ENCODE results near the gene ZNF584.

GRCh38 chr19:58393725-58394033, 14.8 kb upstream of the ZNF584 start:
- TF ChIP-seq, protein P1, sequence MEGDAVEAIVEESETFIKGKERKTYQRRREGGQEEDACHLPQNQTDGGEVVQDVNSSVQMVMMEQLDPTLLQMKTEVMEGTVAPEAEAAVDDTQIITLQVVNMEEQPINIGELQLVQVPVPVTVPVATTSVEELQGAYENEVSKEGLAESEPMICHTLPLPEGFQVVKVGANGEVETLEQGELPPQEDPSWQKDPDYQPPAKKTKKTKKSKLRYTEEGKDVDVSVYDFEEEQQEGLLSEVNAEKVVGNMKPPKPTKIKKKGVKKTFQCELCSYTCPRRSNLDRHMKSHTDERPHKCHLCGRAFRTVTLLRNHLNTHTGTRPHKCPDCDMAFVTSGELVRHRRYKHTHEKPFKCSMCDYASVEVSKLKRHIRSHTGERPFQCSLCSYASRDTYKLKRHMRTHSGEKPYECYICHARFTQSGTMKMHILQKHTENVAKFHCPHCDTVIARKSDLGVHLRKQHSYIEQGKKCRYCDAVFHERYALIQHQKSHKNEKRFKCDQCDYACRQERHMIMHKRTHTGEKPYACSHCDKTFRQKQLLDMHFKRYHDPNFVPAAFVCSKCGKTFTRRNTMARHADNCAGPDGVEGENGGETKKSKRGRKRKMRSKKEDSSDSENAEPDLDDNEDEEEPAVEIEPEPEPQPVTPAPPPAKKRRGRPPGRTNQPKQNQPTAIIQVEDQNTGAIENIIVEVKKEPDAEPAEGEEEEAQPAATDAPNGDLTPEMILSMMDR (IDR thresholded peaks at IDR 0.05; ENCODE audit: low read depth, low read length, poor library complexity, severe bottlenecking) = no peak
- TF ChIP-seq EZH2phosphoT487 (IDR thresholded peaks at IDR 0.05; ENCODE audit: borderline replicate concordance, low read length) = no peak
